NCI-H2196 treated with DMSO at 0.1 percent for 48 hours (cell line): ENCODE data around the gene TOPORS.
"Not testable (repeated sequence)": the region's sequence is repeated elsewhere in the genome, so short reads cannot be mapped to it uniquely, and the experiment has no call there.

Experiments
- DNase-seq: peaks from one replicate; lab custom pipeline; 2025; ENCODE audit not compliant: unreplicated experiment; lab: John Stamatoyannopoulos, UW

Gene TOPORS

GRCh38 chr9:32552172-32552872 lies at the start of gene TOPORS, which contains the start of gene SMIM27:
Gene TOPORS, minus strand, starts transcription at chr9:32552586. Its CDS starts 150 bp downstream, at chr9:32552436.
Gene SMIM27, plus strand, starts transcription at chr9:32552327. Its CDS starts 108 bp downstream, at chr9:32552435.
- DNase-seq = peak; percentile 88

GRCh38 chr9:32599021-32599420 lies 46.6 kb upstream of the TOPORS start:
- not testable (repeated sequence) for DNase-seq

- DNase-seq = no peak
These were observed 44.5 kb upstream of the TOPORS start for GRCh38 chr9:32596936-32597335.

- DNase-seq = no peak
These were observed 43.9 kb upstream of the TOPORS start for GRCh38 chr9:32596096-32596865.

- no peak for DNase-seq
These were observed 38.5 kb upstream of the TOPORS start for GRCh38 chr9:32590898-32591297.

- no peak for DNase-seq
These were observed 38.1 kb upstream of the TOPORS start for GRCh38 chr9:32590476-32590875.

- DNase-seq = peak; percentile 0
These were observed 36.8 kb upstream of the TOPORS start for GRCh38 chr9:32589083-32589723.

GRCh38 chr9:32587901-32588300 lies 35.5 kb upstream of the TOPORS start:
- no peak for DNase-seq

GRCh38 chr9:32584784-32585183 lies 32.4 kb upstream of the TOPORS start:
- DNase-seq = no peak

GRCh38 chr9:32581512-32582143 lies 29.2 kb upstream of the TOPORS start:
- DNase-seq = peak; percentile 33

GRCh38 chr9:32580631-32581300 lies 28.4 kb upstream of the TOPORS start:
- DNase-seq = no peak

- DNase-seq = peak; percentile 16
These were observed 27.4 kb upstream of the TOPORS start for GRCh38 chr9:32579706-32580331.

GRCh38 chr9:32578976-32579375 lies 26.6 kb upstream of the TOPORS start:
- no peak for DNase-seq

GRCh38 chr9:32577316-32577715 lies 24.9 kb upstream of the TOPORS start:
- DNase-seq = no peak

- DNase-seq = no peak
These were observed 22.5 kb upstream of the TOPORS start for GRCh38 chr9:32574858-32575257.

- DNase-seq = no peak
These were observed 21.4 kb upstream of the TOPORS start for GRCh38 chr9:32573821-32574220.

- peak; percentile 81 for DNase-seq
These were observed 20.6 kb upstream of the TOPORS start, which contains the start of gene NDUFB6 for GRCh38 chr9:32572900-32573523. Gene NDUFB6, minus strand, starts transcription at chr9:32573159. Its CDS starts 99 bp downstream, at chr9:32573060.

GRCh38 chr9:32571969-32572899 lies 19.8 kb upstream of the TOPORS start:
- peak; percentile 19 for DNase-seq

GRCh38 chr9:32570262-32570661 lies 17.9 kb upstream of the TOPORS start:
- no peak for DNase-seq
